Measurements from ENCODE around the gene SFI1.
A peak's percentile ranks its signal among the peaks of the same experiment; 100 is the strongest.

SFI1 gene

GRCh38 chr22:31616315-31616980 lies 120.1 kb downstream of the SFI1 start:
- no peak for DNase-seq (ENCODE audit: low read depth)

GRCh38 chr22:31618057-31618456 lies 121.7 kb downstream of the SFI1 start:
- no peak for DNase-seq (ENCODE audit: low read depth)

GRCh38 chr22:31618471-31619176 lies 122.3 kb downstream of the SFI1 start:
- DNase-seq (ENCODE audit: low read depth): no peak

- DNase-seq (ENCODE audit: low read depth): no peak
These were observed 123.4 kb downstream of the SFI1 start for GRCh38 chr22:31619611-31620300.

GRCh38 chr22:31620756-31621480 lies 124.6 kb downstream of the SFI1 start:
- DNase-seq (ENCODE audit: low read depth): no peak

- DNase-seq (ENCODE audit: low read depth): no peak
These were observed 125.3 kb downstream of the SFI1 start for GRCh38 chr22:31621507-31622124.

GRCh38 chr22:31622980-31623379 lies 126.6 kb downstream of the SFI1 start:
- DNase-seq (ENCODE audit: low read depth): no peak

- no peak for DNase-seq (ENCODE audit: low read depth)
These were observed 127.4 kb downstream of the SFI1 start for GRCh38 chr22:31623592-31624304.

GRCh38 chr22:31625257-31625640 lies 128.9 kb downstream of the SFI1 start:
- no peak for DNase-seq (ENCODE audit: low read depth)

- DNase-seq (ENCODE audit: low read depth): no peak
These were observed 129.5 kb downstream of the SFI1 start for GRCh38 chr22:31625661-31626426.

- DNase-seq (ENCODE audit: low read depth): no peak
These were observed 130.3 kb downstream of the SFI1 start for GRCh38 chr22:31626427-31627150.

GRCh38 chr22:31627223-31627731 lies 130.9 kb downstream of the SFI1 start:
- no peak for DNase-seq (ENCODE audit: low read depth)

GRCh38 chr22:31628362-31628761 lies 132.0 kb downstream of the SFI1 start:
- no peak for DNase-seq (ENCODE audit: low read depth)

GRCh38 chr22:31628969-31629708 lies 132.8 kb downstream of the SFI1 start:
- DNase-seq (ENCODE audit: low read depth): no peak

GRCh38 chr22:31629741-31630184 lies 133.4 kb downstream of the SFI1 start:
- no peak for DNase-seq (ENCODE audit: low read depth)

- DNase-seq (ENCODE audit: low read depth): peak; percentile 85
These were observed 134.3 kb downstream of the SFI1 start for GRCh38 chr22:31630331-31631329.

GRCh38 chr22:31631436-31631835 lies 135.1 kb downstream of the SFI1 start:
- no peak for DNase-seq (ENCODE audit: low read depth)

Data from T follicular helper cell (primary cell).